Measurements from ENCODE around the gene TNNI3K. TPM values are rescaled to one million over a fixed set of nuclear protein-coding genes. Genes with fewer than 3 reads are reported as not detected.
"Not testable (repeated sequence)": the region's sequence is repeated elsewhere in the genome, so short reads cannot be mapped to it uniquely, and the experiment has no call there.

The TNNI3K gene
- total RNA-seq, 2 donors from 2014 or later, result 0.95 TPM; not detected in 1

DNA sequence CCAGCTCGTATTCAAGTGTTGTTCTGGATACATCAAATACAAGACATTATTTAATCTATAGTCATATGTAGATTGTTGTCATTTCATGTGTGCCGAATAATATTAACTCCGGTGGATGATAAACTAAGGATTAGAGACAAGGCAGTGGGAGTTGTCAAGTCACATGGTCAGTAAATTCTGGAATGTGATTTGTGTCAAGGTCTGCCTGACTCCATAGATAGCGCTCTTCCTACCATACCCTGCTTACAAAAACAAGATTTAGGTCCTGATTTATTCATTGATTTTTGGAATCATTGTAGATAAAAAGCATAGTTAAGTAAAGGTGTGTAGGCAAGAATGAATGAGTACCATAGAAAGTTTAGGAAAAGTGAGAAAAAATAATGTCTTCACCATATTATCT is 2.6 kb downstream of the TNNI3K start:
- Mint-ChIP-seq H3K4me3 (no peak overlapping the region), H3K9me3 (peaks cover 0 to 2% of the 10 kb centered on the region in 2 donors), H3K36me3 (ENCODE audit: insufficient read depth in 2 of 2) (no peaks in the 10 kb centered on the region), H3K4me1 (ENCODE audit: low read depth) (no peaks in the 10 kb centered on the region), H3K27me3 (ENCODE audit: low read depth) (no peaks in the 10 kb centered on the region), H3K27ac (no peak overlapping the region)
- no peak for DNase-seq
- ATAC-seq (replicated peaks in 1 of 2), result no peak

DNA sequence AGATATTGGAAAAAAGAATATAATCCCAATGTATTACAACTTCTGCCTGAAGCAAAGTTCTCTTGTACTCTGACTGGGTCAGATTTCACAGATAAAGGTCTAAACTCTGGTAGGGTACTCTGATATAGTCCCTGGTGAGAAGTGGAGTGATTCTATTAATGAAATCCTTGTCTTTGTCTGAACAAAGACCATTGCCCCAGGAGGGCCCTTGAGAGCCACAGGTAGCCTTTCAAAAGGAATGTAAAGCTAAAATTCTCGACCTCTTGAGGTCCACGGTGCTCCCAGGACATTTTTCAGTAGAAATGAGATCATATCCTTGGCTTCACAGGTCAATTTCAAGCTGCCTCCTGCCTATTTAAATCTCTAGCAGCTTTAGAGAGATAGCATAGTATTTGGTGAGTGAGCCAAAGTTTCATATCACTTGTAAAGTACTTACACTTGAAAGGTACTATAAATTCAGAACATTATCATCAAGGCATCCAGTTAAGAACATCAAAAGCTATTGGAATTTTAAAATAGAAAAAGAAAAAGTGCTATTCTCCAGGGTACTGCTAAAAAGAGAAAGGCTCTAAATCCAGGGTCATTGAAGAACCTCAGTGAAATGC is 10.1 kb downstream of the TNNI3K start:
- ATAC-seq (replicated peaks in 1 of 2) (no peak), DNase-seq (no peak)
- Mint-ChIP-seq H3K27me3 (ENCODE audit: low read depth) (no peaks in the 10 kb centered on the region), H3K4me1 (ENCODE audit: low read depth) (no peaks in the 10 kb centered on the region), H3K4me3 (no peak overlapping the region), H3K9me3 (no peaks in the 10 kb centered on the region), H3K36me3 (ENCODE audit: insufficient read depth in 2 of 2) (no peaks in the 10 kb centered on the region), H3K27ac (no peak overlapping the region)

GRCh38 chr1:74246315-74246714 is 11.1 kb downstream of the TNNI3K start:
- no peak overlapping the region for H3K4me3 Mint-ChIP-seq
- ATAC-seq (replicated peaks in 1 of 2), result no peak

DNA sequence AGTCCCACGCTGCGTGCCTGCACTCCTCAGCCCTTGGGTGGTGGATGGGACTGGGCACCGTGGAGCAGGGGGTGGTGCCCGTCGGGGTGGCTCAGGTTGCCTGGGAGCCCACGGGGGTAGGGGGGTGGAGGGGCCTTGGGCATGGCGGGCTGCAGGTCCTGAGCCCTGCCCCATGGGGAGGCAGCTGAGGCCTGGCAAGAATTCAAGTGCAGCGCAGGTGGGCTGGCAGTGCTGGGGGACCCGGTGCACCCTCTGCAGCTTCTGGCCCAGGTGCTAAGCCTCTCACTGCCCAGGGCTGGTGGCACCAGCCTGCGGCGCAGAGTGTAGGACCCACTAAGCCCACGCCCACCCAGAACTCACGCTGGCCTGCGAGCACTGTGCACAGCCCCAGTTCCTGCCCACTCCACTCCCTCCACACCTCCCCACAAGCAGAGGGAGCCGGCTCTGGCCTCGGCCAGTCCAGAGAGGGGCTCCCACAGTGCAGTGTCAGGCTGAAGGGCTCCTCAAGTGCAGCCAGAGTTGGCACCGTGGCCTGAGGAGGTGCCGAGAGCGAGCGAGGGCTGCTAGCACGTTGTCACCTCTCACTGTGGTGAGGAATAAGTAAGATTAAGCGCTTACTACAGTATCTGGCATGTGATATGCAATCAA is 12.8 kb downstream of the TNNI3K start:
- Mint-ChIP-seq H3K27ac (no peak overlapping the region), H3K36me3 (ENCODE audit: insufficient read depth in 2 of 2) (no peaks in the 10 kb centered on the region), H3K9me3 (no peaks in the 10 kb centered on the region), H3K4me1 (ENCODE audit: low read depth) (no peaks in the 10 kb centered on the region), H3K4me3 (no peak overlapping the region), H3K27me3 (ENCODE audit: low read depth) (no peaks in the 10 kb centered on the region)
- no peak for DNase-seq
- no peak for ATAC-seq (replicated peaks in 1 of 2)

More at GRCh38 chr1:74246315-74246714, 11.1 kb downstream of the TNNI3K start:
- Mint-ChIP-seq H3K27ac (no peak overlapping the region), H3K27me3 (ENCODE audit: low read depth) (no peaks in the 10 kb centered on the region), H3K9me3 (no peaks in the 10 kb centered on the region), H3K4me1 (ENCODE audit: low read depth) (no peaks in the 10 kb centered on the region), H3K36me3 (ENCODE audit: insufficient read depth in 2 of 2) (no peaks in the 10 kb centered on the region)
- no peak for DNase-seq

DNA sequence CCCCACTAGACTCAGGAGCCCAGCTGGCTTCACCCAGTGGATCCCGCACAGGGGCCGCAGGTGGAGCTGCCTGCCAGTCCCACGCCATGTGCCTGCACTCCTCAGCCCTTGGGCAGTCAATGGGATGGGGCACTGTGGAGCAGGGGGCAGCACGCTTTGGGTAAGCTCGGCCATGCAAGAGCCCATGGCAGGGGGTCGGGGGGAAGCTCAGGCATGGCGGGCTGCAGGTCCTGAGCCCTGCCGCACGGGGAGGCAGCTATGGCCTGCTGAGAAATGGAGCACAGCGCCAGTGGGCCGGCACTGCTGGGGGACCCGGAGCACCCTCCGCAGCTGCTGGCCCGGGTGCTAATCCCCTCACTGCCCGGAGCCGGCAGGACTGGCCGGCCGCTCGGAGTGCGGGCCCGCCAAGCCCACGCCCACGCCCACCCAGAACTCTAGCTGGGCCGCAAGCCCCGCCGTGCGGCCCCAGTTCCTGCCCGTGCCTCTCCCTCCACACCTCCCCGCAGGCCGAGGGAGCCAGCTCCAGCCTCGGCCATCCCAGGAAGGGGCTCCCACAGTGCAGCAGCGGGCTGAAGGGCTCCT is 18.1 kb downstream of the TNNI3K start:
- not testable (repeated sequence) for DNase-seq; H3K27ac Mint-ChIP-seq; H3K4me3 Mint-ChIP-seq; H3K27me3 Mint-ChIP-seq (ENCODE audit: low read depth); H3K9me3 Mint-ChIP-seq; ATAC-seq (replicated peaks in 1 of 2); H3K36me3 Mint-ChIP-seq (ENCODE audit: insufficient read depth in 2 of 2); H3K4me1 Mint-ChIP-seq (ENCODE audit: low read depth)

- H3K36me3 Mint-ChIP-seq (ENCODE audit: insufficient read depth in 2 of 2), result no peaks in the 10 kb centered on the region
- no peaks in the 10 kb centered on the region for H3K27me3 Mint-ChIP-seq (ENCODE audit: low read depth)
- DNase-seq (no peak), ATAC-seq (replicated peaks in 1 of 2) (no peak)
- no peak overlapping the region for H3K27ac Mint-ChIP-seq
- H3K4me1 Mint-ChIP-seq (ENCODE audit: low read depth), result no peaks in the 10 kb centered on the region
- H3K4me3 Mint-ChIP-seq, result no peak overlapping the region
- no peaks in the 10 kb centered on the region for H3K9me3 Mint-ChIP-seq
Measured at GRCh38 chr1:74266001-74266400, 30.8 kb downstream of the TNNI3K start.

GRCh38 chr1:74271503-74271902 is 36.3 kb downstream of the TNNI3K start:
- Mint-ChIP-seq H3K27me3 (ENCODE audit: low read depth) (no peaks in the 10 kb centered on the region), H3K4me3 (no peak overlapping the region), H3K36me3 (ENCODE audit: insufficient read depth in 2 of 2) (no peaks in the 10 kb centered on the region), H3K9me3 (peaks cover 0 to 2% of the 10 kb centered on the region in 2 donors), H3K27ac (no peak overlapping the region), H3K4me1 (ENCODE audit: low read depth) (no peaks in the 10 kb centered on the region)
- ATAC-seq (replicated peaks in 1 of 2) (no peak), DNase-seq (no peak)

GRCh38 chr1:74280642-74281396 is 45.6 kb downstream of the TNNI3K start:
- no peak overlapping the region for H3K27ac Mint-ChIP-seq
- ATAC-seq (replicated peaks in 1 of 2), result no peak

GRCh38 chr1:74286414-74286813 is 51.2 kb downstream of the TNNI3K start:
- DNase-seq (no peak), ATAC-seq (replicated peaks in 1 of 2) (no peak)
- Mint-ChIP-seq H3K27ac (no peak overlapping the region), H3K4me1 (ENCODE audit: low read depth) (no peaks in the 10 kb centered on the region), H3K4me3 (no peak overlapping the region), H3K36me3 (ENCODE audit: insufficient read depth in 2 of 2) (no peaks in the 10 kb centered on the region), H3K9me3 (peaks cover 5 to 9% of the 10 kb centered on the region in 2 donors), H3K27me3 (ENCODE audit: low read depth) (no peaks in the 10 kb centered on the region)

More at GRCh38 chr1:74280642-74281396, 45.6 kb downstream of the TNNI3K start:
- Mint-ChIP-seq H3K4me1 (ENCODE audit: low read depth) (no peaks in the 10 kb centered on the region), H3K27me3 (ENCODE audit: low read depth) (no peaks in the 10 kb centered on the region), H3K36me3 (ENCODE audit: insufficient read depth in 2 of 2) (no peaks in the 10 kb centered on the region), H3K4me3 (no peak overlapping the region), H3K9me3 (peaks cover 0 to 1% of the 10 kb centered on the region in 2 donors)
- no peak for DNase-seq

DNA sequence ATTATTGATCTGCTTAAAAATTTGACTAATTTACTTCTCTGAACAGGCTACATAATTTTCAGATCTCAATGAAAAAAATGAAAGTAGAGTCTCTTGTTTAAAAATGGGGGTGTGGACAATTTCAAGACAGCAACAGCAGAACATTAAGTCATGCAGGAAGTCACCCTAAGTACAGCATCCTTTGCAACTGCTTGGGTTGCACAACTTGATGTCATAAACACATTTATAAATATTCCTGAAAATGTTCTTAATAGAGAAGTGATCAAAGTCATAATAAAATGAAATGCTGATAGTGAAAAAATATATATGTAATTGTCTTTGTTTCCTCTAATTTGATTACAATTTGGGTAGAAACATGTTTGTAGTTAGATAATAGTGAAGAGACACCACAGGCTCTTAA is 79.3 kb downstream of the TNNI3K start:
- Mint-ChIP-seq H3K9me3 (no peaks in the 10 kb centered on the region), H3K4me3 (no peak overlapping the region), H3K27ac (no peak overlapping the region), H3K27me3 (ENCODE audit: low read depth) (no peaks in the 10 kb centered on the region), H3K36me3 (ENCODE audit: insufficient read depth in 2 of 2) (no peaks in the 10 kb centered on the region), H3K4me1 (ENCODE audit: low read depth) (no peaks in the 10 kb centered on the region)
- DNase-seq, result no peak
- ATAC-seq (replicated peaks in 1 of 2), result no peak

GRCh38 chr1:74316302-74316701 is 81.1 kb downstream of the TNNI3K start:
- H3K4me1 Mint-ChIP-seq (ENCODE audit: low read depth), result no peaks in the 10 kb centered on the region
- no peaks in the 10 kb centered on the region for H3K36me3 Mint-ChIP-seq (ENCODE audit: insufficient read depth in 2 of 2)
- no peak for ATAC-seq (replicated peaks in 1 of 2)
- H3K4me3 Mint-ChIP-seq, result no peak overlapping the region
- DNase-seq, result no peak
- H3K27me3 Mint-ChIP-seq (ENCODE audit: low read depth), result no peaks in the 10 kb centered on the region
- no peak overlapping the region for H3K27ac Mint-ChIP-seq
- no peaks in the 10 kb centered on the region for H3K9me3 Mint-ChIP-seq

- DNase-seq (no peak), ATAC-seq (replicated peaks in 1 of 2) (no peak)
- Mint-ChIP-seq H3K36me3 (ENCODE audit: insufficient read depth in 2 of 2) (no peaks in the 10 kb centered on the region), H3K9me3 (no peaks in the 10 kb centered on the region), H3K27ac (no peak overlapping the region), H3K27me3 (ENCODE audit: low read depth) (no peaks in the 10 kb centered on the region), H3K4me1 (ENCODE audit: low read depth) (no peaks in the 10 kb centered on the region), H3K4me3 (no peak overlapping the region)
Measured at GRCh38 chr1:74317663-74318062, 82.5 kb downstream of the TNNI3K start.

GRCh38 chr1:74323937-74324473 is 88.8 kb downstream of the TNNI3K start:
- Mint-ChIP-seq H3K36me3 (ENCODE audit: insufficient read depth in 2 of 2) (no peaks in the 10 kb centered on the region), H3K27me3 (ENCODE audit: low read depth) (no peaks in the 10 kb centered on the region), H3K9me3 (no peaks in the 10 kb centered on the region), H3K4me3 (no peak overlapping the region), H3K4me1 (ENCODE audit: low read depth) (no peaks in the 10 kb centered on the region), H3K27ac (no peak overlapping the region)
- no peak for ATAC-seq (replicated peaks in 1 of 2)
- no peak for DNase-seq
